T-helper 22 cell (primary cell): ENCODE measurements around the gene MCRIP1.
"Not testable (repeated sequence)": the region's sequence is repeated elsewhere in the genome, so short reads cannot be mapped to it uniquely, and the experiment has no call there.

Experiments
- DNase-seq: peaks from one replicate; pipeline ENCODE4 v3.0.0-alpha.2; 2020; ENCODE audit warnings: low read depth

Gene MCRIP1

DNA sequence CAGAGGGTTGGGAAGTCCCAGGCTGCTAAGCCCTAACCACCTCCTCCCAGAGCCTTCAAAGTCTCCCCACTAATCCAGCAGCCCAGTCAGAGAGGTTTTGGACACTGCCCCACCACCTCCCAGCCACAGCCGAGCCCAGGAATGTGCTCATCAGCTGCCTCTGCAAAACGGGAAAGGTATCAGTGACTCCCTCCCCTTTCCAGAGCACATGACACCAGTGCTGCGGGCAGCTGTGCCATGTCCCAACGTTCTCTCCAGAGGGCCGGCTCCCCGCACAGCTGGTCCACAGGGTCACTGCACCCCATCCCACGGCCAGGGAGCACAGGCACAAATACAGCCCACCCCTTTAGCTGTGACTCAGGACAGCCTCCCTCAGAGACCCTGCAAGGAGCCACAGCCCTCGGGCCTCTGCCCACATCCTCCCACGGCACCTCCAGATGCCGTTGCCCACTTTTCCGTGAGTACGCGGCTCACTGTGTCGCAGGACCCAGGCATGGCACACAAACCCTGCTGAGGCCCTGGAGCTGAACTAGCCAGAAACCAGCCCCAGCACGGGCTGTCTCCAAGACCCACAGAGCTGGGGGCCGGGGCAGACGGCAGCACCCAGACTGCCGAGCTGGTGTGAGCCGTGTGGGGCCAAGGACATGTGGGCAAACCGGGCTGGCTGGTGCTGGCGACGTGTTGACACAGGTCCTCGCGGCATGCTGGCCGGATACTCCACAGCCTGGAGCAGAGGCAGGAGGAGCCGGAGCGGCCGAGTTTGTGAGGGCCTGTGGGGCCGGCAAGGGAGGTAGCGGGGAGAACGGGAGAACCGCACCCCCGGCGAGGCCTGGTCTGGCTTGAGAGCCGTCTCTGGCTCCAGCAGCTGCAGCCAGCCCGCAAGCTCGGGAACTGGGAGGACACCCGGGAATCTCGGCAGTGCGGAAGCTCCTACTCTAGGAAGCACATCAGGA is 8.0 kb upstream of the MCRIP1 start:
- no peak for DNase-seq

DNA sequence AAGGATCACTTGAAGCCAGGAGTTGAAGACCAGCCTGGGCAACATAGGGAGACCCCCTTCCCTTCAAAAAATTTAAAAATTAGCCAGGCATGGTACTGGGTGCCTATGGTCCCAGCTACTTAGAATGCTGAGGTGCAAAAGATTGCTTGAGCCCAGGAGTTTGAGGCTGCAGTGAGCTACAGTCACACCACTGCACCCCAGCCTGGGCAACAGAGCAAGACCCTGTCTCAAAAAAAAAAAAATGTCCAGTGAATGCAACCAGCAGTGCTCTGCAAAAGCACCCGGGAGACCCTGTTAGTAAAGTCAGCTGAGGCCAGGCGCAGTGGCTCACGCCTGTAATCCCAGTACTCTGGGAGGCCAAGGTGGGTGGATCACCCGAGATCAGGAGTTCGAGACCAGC is 7.0 kb upstream of the MCRIP1 start:
- not testable (repeated sequence) for DNase-seq

DNA sequence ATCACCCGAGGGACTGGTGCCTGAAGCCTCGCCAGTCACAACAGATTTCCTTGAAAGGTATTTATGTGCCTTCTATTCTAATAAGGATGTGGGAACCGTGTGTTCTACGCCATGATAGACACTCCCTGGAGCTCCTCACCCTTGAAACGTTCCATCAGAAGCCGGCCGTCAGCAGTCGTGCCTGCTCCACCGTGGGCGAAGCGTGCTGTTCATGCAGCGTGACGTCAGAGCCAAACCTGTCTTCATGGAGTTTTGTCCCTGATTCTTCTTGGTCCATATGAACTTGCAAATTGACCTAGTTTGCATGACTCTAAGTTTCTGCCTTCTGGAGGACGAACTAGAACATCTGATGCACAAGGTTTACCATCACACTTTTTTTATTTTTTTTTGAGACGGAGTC is 6.2 kb upstream of the MCRIP1 start:
- DNase-seq: no peak

DNA sequence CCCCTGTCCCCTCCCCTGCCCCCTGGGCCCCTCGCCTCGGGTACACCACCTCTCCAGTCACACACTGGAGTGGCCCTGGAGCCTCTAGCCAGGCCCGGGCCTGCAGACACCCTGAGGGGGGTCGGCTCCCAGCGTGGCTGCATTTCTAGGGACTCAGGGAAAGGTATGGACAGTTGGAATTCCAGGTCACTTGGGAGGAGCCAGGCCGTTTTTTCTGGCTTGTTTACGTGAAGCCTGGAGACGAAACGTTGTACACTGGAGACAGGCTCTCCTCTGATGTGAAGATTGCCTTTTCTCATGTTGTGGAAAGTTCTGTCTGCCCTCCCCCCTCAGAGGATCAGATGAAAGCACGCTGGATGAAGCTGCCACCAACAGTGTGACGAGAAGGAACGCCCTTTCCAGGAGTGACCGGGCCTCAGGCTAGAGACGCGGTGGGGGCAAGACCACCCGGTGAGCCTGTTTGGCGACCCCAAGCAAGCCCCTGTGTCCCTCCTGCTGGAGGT is 5.7 kb upstream of the MCRIP1 start:
- no peak for DNase-seq

DNA sequence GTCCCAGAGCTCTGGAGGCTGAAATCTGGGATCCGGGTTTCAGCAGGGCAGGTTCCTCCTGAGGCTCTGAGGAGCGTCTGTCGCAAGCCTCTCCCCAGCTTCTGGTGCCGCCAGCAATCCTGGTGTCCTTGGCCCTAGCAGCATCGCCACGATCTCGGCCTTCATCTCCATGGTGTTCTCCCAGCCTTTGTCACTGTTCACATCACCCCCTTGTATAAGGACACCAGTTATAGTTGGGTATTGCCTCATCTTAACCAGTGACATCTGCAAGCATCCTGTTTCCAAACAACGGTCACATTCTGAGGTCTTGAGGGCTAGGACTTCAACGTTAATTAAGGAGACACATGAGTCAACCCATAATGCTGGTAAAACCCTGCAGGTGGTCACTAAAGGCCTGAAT is 4.5 kb upstream of the MCRIP1 start:
- no peak for DNase-seq

DNA sequence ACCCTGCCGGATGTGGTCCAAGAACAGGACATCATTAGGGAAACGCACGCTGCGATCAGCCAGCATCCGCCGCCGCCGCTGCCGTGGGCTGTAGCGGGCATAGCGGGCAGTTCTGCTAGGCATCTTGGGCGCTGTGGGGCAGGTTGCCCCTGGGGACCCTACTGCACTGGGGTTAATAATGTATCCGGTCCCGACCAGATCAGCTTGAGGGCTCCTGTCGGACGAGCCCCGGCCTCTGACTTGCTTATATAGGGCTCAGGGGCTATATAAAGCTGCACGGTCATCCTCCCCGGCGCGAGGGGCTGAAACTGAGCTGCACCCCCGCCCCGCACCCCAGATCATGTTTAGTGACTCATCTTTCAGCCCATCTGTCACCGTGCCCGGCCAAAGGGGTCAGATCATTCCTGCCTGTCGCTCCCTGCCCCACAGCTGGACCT is 1.8 kb upstream of the MCRIP1 start, which contains the start of gene PPP1R27:
Gene PPP1R27 (minus strand): TSS at position 220 of the 437 bp plus-strand sequence. CDS start 97 bp downstream, at position 123.
- no peak for DNase-seq

DNA sequence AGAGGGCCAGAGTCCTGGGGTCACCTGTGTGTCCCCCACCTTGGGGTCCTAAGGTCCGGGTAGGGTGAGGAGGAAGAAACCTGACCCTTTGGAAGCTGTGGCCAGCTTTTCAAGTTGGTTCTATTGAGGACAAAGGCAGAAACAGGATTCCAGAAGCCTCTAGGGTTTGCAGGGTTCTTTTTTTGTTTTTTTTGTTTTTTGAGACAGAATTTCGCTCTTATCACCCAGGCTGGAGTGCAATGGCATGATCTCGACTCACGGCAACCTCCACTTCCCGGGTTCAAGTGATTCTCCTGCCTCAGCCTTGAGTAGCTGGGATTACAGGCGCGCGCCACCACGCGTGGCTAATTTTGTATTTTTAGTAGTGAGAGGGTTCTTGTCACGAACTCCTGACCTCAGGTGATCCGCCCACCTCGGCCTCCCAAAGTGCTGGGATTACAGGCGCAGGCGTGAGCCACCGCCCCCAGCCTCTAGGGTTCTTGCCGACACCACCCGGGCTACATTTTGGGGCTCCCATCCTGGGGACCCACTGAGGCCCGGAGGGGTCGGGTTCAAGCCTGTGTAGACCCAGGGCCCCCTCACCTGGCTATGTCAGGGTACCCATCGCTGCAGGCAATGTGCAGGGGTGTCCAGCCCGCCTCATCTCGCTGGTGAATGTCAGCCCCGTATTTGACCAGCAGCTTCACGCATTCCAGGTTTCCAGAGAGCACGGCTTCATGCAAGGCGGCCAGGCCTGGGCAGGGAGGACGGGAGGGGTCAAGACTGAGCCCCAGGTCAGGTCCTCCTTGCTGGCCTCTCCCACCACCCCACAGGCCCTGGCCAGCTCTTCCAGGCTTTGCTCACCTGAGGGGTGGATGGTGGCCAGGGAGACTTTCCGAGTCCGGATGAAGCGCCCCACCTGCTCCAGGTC is 1.1 kb upstream of the MCRIP1 start:
- DNase-seq: no peak

DNA sequence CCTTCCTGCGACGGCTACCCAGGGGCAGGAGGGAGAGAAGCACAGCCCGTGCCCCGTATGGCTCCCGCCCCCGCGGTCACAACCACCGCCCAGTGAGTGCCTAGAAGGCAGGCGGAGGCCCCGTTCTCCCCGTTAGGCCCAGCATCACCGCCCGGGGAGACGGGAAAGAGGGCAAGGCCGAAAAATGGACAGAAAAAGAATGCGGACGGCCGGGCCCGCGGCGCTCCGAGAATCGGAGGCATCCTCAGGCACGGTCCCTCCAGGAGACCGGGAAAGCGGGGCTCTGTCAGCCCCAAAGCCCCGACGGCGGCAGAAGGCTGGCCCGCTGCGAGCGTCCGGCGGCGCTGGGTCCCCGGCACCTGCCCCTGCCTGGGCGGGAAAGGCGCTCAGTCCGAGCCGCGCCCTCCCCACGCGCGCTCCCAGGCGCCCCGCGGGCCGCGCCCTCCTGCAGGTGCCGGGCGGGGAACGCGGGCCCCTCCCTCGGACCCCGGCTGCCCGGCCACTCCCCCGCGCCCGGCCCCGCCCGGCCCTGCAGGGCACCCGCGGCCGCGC is 407 bp downstream of the MCRIP1 start:
- DNase-seq: no peak

DNA sequence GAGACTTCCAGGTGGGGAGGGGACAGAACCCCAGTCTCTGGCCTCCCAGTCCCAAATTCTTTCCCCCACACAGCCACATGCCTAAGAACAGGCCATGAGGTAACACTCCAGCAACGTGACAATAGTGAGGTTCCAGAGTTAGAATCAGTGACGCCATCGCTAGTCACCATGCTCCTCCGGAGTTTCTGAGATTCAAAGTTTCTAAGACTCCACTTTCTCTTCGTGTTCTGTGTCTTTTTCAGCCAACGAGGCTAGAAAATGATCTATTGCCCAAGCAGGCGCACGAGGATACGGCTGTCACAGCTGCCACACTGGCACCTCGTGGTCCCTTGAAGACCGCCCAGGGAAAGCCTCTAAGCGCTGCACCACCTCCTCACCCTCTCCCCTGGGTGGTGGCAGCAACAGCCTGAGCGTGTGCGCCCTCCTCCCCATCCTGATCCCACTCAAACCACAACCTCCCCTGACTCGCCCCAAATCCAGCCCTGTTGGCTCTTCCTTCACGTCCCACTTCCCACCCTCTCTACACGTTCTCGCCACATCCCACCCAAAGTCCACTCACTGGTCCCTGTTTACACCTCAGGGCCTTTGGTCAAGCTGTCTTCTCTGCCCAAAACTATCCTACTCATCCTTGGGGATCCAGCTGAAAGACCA is 1.0 kb downstream of the MCRIP1 start:
- peak; percentile 20 for DNase-seq

DNA sequence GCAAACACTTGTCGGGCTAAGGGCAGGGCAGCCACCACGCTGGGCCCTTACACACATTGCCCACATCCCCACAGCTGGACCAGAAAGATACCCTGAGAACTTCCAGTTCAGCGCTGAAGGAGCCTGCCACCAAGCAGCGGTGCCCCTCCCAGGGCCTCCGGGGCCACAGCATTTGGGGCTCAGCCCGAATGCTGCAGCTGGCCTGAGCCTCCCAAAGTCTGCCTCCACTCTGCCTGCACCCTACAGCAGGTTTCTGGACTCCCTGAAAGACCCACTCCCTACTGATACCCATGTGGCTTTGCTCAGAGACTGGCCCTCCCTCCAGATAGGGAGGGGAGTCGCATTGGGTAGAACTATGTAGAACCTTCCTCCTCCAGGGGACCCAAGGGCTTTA is 1.5 kb downstream of the MCRIP1 start:
- no peak for DNase-seq

DNA sequence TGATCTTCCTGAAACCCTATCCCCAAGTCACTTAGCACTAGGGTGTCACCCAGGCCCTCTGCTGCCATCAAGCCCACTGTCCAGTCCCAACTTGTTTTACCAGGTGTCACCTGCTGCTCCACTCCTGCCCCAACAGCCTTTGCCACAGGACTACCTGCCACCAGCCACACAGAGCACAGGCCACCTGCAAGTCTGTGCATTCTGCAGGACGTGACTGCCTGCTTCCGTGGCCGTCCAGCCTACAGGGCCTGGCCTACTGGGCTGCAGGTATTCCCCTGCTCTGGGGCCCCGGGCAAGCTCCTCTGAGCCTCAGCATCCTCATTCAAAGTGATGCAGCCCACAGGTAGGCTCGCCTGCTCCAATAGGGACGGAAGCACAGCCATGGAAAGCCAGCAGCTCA is 3.2 kb downstream of the MCRIP1 start:
- DNase-seq: no peak

DNA sequence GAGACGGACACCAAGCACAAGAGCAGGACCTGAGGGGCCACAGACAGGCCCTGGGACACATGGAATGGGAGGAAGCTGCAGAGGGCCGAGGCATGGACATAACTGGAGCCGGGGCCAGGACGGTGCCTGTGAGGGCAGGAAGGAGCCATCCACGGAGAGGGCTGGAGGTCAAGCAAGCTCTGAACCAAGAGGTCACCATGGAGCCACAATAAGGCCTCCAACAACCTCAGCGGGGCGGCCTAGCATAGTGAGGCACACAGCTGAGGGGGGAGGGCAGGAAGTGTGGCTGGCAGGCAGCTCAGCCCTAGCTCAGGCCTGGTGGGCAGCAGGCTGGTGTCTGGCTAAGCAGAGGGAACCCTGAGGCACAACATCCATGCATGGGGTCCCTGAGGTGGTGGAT is 4.4 kb downstream of the MCRIP1 start:
- DNase-seq: no peak

DNA sequence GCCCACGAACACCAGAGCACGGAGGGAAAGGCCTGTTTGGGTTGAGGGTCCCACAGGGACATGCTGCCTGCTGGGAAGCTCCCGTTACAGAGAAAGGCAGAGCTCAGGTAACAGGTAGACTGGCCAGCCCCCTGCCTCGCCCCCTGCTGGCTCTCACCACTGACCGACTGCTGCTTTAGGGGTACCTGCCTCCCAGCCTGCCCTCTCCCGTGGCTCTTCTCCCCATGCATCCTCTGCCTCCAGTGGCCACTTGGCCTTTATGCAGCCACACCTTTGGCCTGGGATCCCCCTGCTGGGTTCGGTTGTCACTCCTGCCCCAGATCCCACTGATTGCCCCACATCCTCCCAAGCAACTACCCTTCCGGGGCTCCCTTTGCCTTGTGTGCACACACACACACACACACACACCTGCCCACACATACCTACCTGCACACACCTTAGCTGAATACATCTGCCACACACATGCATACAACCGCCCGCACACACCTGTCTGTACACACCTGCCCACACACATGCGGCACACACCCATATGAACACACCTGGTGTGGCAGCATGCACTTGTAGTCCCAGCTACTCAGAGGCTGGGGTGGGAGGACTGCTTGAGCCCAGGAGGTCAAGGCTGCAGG is 7.1 kb downstream of the MCRIP1 start:
- DNase-seq: no peak

DNA sequence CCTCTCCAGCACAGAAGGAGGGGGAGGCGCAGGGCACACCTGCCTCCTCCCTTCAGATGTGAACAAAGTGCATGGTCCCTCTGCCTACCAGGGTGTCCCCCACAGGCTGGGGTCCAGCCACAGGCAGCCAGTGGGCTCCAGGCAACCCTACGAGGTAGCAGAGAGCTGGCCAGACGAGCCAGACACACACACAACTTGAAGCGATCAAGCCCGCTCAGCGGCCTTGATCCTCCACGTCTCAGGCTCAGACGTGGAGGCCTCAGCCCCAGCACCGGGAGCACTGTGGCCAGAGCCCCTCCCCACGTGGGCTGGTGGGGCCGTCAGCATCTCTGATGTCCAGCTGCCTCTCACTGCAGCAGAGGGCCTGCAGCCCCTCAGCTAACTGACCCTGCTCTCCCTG is 8.5 kb downstream of the MCRIP1 start:
- no peak for DNase-seq

DNA sequence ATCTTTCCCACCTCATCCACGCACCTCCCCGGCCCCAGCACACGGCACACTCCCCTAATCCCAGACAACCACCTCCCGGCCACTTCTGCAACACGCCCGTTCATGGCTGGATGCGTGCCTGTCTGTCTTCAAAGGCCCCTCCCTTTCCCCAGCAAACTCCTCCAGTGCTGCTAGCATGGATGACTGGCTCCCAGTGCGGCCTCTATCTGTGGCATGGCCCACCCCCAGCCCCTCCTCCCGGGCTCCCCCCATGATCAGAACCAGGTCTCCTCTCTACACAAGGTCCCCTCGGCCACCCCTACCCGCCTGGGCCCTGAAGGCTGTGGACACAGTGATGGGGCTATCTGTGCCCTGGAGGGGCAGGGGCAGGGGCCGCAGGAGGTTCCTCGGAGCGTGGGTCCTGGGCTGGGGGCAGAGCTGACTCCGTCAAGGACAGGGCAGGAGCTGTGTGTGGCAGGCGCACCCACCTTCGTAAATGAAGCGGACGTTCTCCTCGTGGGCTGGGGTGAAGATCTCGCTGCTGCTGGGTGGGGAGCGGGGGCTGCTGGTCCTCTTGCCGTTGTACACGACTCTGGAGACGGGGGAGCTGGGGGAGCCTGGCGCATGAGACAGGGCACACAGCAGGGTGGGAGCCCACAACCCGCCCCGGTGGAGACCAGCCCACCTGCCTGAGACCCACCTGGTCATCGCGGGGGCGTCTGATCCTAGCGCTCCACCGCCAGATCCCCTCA is 9.1 kb downstream of the MCRIP1 start:
- DNase-seq: no peak

DNA sequence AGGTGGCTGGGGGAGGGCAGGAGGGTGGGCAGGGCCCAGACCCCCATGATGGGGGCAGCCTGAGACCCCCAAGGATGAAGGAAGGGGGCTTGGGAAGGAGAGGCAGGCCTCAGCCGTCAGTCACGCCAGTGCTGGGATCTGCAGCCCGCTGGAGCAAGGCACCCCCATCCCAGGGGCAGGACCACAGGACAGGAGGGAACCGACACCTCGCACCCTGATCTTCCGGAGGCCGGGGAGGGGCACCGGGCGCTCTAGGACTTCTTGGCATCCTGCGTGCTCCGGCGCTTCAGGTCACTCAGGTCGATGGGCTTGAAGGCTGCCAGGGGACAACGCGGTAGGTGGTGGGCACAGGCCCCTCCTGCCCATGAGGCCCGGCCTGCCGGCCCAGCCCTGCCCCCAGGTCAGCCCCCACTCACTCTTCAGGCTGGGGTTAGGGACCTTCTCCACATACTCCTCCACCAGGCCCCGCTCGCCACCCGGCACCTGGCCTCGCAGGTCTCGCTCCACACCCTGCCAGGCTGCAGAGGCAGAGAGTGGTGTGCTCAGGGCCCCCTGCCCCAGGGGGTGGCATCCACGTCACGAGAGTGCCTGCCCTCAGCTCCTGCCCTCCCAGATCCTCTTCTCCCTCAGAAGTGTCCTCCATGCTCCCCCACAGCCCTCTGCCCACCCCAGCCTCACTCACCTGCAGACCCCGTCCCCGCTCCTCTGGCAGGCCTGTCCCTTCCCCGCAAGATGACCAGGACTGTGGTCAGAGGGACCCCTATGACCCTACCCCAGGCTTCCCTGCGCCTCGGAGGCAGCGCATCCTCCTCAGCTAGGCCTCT is 9.9 kb downstream of the MCRIP1 start:
- no peak for DNase-seq

DNA sequence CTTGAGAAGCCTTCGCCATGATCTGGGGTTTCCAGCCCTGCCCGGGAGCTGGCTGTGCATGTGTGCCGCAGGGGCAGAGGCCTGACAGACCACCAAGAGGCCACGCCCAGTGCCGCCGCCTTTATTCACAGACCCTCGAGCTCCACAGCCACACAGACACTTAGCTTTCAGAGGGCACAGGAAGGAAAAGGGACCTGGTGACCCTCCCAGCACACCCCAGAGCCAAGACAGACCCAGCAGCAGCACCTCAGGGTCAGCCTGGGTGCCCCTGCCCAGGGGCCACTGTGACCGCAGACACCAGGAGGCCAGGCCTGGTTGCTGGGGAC is 10.8 kb downstream of the MCRIP1 start:
- DNase-seq: no peak

DNA sequence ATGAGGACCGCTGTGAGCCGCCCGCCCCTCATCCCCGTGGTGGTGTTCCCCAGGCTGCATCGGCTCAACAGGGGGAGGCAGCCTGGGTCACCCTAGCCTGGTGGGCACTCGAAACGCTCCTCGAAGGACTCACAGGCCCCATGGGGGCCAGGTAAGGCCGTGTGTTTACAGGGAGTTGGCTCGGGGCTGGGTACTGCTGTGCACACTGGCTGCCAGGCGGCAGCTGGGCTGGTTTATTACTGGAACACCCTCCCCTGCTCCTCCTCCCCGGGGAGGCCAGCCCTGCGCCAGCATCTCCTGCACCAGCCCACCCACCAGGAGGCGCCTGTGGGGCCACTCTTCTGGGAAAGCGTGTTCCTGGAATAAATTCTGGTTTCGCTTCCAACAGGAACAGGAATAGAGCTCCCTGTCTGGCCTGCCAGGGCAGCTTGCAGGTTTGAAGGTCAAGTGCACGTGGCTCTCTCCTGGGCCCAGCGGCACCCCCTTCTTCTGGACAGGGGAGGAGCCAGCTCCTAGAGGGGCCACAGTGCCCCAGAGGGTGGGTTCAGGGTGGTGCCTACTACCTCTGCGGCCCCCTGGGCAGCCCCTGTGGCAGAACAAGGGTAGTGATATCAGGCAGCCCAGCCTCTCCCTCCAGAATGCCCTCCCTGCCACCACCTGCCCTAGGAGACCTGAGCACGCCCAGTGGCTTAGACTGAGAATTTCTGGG is 11.3 kb downstream of the MCRIP1 start:
- no peak for DNase-seq

DNA sequence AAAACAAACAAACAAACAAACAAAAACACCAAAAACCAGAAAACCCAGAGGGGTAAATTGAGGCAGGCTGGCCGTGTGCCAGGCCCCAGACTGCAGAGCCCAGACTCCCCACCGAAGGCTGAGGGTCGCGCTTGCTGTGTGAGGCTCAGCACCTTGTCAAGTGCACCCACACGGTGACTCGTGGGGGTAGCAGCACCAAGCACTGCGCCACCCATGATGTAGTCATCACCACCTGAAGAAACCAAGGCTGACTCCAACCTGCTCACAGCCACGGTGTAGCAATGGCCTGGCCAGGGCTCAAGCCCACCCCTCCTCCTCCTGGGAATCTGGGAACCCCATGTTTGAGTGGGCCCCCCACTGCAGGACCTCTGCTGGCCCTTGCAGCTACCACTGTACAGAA is 11.9 kb downstream of the MCRIP1 start:
- DNase-seq: no peak
